Mesendoderm (in vitro differentiated cells): ENCODE data around the gene TYW1B.
"Not testable (repeated sequence)": the region's sequence is repeated elsewhere in the genome, so short reads cannot be mapped to it uniquely, and the experiment has no call there.

ENCODE experiments used
- DNase-seq: peaks from one replicate; pipeline ENCODE4 v3.0.0; 2013
- H2AK5ac ChIP-seq: 2 replicates; pipeline ENCODE4 v1.6.1; 2013; ENCODE audit warnings: low read length, inconsistent platforms
- H2BK120ac ChIP-seq: 2 replicates; pipeline ENCODE4 v1.6.1; 2013; ENCODE audit warnings: low read depth, mild to moderate bottlenecking, low read length, moderate library complexity, mixed read lengths
- H2BK15ac ChIP-seq: replicated peaks from 2 replicates; pipeline ENCODE4 v1.6.1; 2013; ENCODE audit warnings: low read depth, mild to moderate bottlenecking, moderate library complexity
- H2BK5ac ChIP-seq: 2 replicates; pipeline ENCODE4 v1.6.1; 2013; ENCODE audit warnings: low read length, inconsistent platforms
- H3K18ac ChIP-seq: 2 replicates; pipeline ENCODE4 v1.6.1; 2013; ENCODE audit warnings: mild to moderate bottlenecking, low read length, mixed read lengths
- H3K23ac ChIP-seq: one replicate; pipeline ENCODE4 v1.6.1; 2013; ENCODE audit warnings: low read length
- H3K27ac ChIP-seq: 2 replicates; pipeline ENCODE4 v1.5.1; 2013; ENCODE audit warnings: low read depth, mild to moderate bottlenecking, inconsistent platforms, low read length, moderate library complexity
- H3K27me3 ChIP-seq: 2 replicates; pipeline ENCODE4 v1.6.1; 2013; ENCODE audit warnings: low read length, control low read depth, mild to moderate bottlenecking, inconsistent platforms; ENCODE audit not compliant: insufficient read depth, poor library complexity
- H3K36me3 ChIP-seq: 2 replicates; pipeline ENCODE4 v1.6.1; 2013; ENCODE audit warnings: low read length, inconsistent platforms; ENCODE audit not compliant: control insufficient read depth, insufficient read depth
- H3K4ac ChIP-seq: one replicate; pipeline ENCODE4 v1.6.1; 2013; ENCODE audit warnings: low read depth, mild to moderate bottlenecking, low read length, moderate library complexity
- H3K4me1 ChIP-seq: 2 replicates; pipeline ENCODE4 v1.6.1; 2013; ENCODE audit warnings: low read depth, low read length, inconsistent platforms; ENCODE audit not compliant: control insufficient read depth
- H3K4me2 ChIP-seq: 2 replicates; pipeline ENCODE4 v1.6.1; 2013; ENCODE audit warnings: low read length
- H3K4me3 ChIP-seq: 2 replicates; pipeline ENCODE4 v1.5.1; 2013; ENCODE audit warnings: mild to moderate bottlenecking, low read length
- H3K56ac ChIP-seq: one replicate; pipeline ENCODE4 v1.6.1; 2013; ENCODE audit warnings: low read length
- H3K79me1 ChIP-seq: 2 replicates; pipeline ENCODE4 v1.6.1; 2013; ENCODE audit warnings: low read length, inconsistent platforms
- H3K79me2 ChIP-seq: 2 replicates; pipeline ENCODE4 v1.6.1; 2013; ENCODE audit warnings: mild to moderate bottlenecking, low read length; ENCODE audit not compliant: control insufficient read depth, insufficient read depth
- H3K9ac ChIP-seq: 2 replicates; pipeline ENCODE4 v1.6.1; 2013; ENCODE audit warnings: low read length, inconsistent platforms
- H4K5ac ChIP-seq: one replicate; pipeline ENCODE4 v1.6.1; 2013; ENCODE audit warnings: low read length
- H4K8ac ChIP-seq: one replicate; pipeline ENCODE4 v1.6.1; 2013; ENCODE audit warnings: low read depth, mild to moderate bottlenecking, control low read depth, low read length, moderate library complexity
- WGBS: extraction: QIAGEN DNeasy Blood & Tissue Kit; methylation state at CpG from one replicate; pipeline ENCODE4 v1.1.7; 2013; ENCODE audit warnings: low lambda C conversion rate, missing lambda C conversion rate; ENCODE audit not compliant: insufficient coverage; ENCODE audit errors: extremely low coverage; 5-methylcytosine and 5-hydroxymethylcytosine counted together

TYW1B gene

GRCh38 chr7:72554401-72554800, 273.6 kb downstream of the TYW1B start:
- H3K36me3 ChIP-seq, H2BK5ac ChIP-seq, H3K4me3 ChIP-seq, H3K79me2 ChIP-seq, H3K23ac ChIP-seq, H3K18ac ChIP-seq, H3K27ac ChIP-seq, H3K56ac ChIP-seq, H3K4ac ChIP-seq, H3K27me3 ChIP-seq, H4K8ac ChIP-seq, H3K4me2 ChIP-seq, DNase-seq, H2AK5ac ChIP-seq, H3K4me1 ChIP-seq, H3K79me1 ChIP-seq, H2BK120ac ChIP-seq, H3K9ac ChIP-seq, H2BK15ac ChIP-seq, H4K5ac ChIP-seq: not testable (repeated sequence)
- WGBS, result no CpG with 5 or more reads among the region's 5 CpGs

- peak; percentile 42 for DNase-seq
- H3K56ac ChIP-seq, H2BK120ac ChIP-seq, H3K9ac ChIP-seq, H3K4me3 ChIP-seq, H3K27ac ChIP-seq, H3K18ac ChIP-seq, H2AK5ac ChIP-seq, H3K4me2 ChIP-seq, H3K4me1 ChIP-seq, H2BK15ac ChIP-seq, H3K23ac ChIP-seq, H3K27me3 ChIP-seq, H3K36me3 ChIP-seq, H4K8ac ChIP-seq, H3K79me1 ChIP-seq, H2BK5ac ChIP-seq, H3K4ac ChIP-seq, H3K79me2 ChIP-seq, H4K5ac ChIP-seq: not testable (repeated sequence)
These were observed 277.5 kb downstream of the TYW1B start for GRCh38 chr7:72550454-72550853.

- H3K79me1 ChIP-seq, H3K27ac ChIP-seq, H4K5ac ChIP-seq, H3K79me2 ChIP-seq, H2BK120ac ChIP-seq, H3K4me3 ChIP-seq, H2BK5ac ChIP-seq, H3K4me1 ChIP-seq, H2AK5ac ChIP-seq, H3K27me3 ChIP-seq, H3K56ac ChIP-seq, H3K4ac ChIP-seq, H3K23ac ChIP-seq, H4K8ac ChIP-seq, H3K4me2 ChIP-seq, H2BK15ac ChIP-seq, H3K9ac ChIP-seq, H3K36me3 ChIP-seq, H3K18ac ChIP-seq: not testable (repeated sequence)
- DNase-seq, result peak; percentile 69
- no CpG with 5 or more reads among the region's 9 CpGs for WGBS
These were observed 281.3 kb downstream of the TYW1B start for GRCh38 chr7:72546586-72547237.

GRCh38 chr7:72544531-72544930, 283.5 kb downstream of the TYW1B start:
- not testable (repeated sequence) for H3K4me2 ChIP-seq, H3K23ac ChIP-seq, H4K8ac ChIP-seq, H3K79me2 ChIP-seq, H3K27me3 ChIP-seq, DNase-seq, H4K5ac ChIP-seq, H3K56ac ChIP-seq, H2BK15ac ChIP-seq, H3K4me1 ChIP-seq, H3K18ac ChIP-seq, H3K4me3 ChIP-seq, H2BK120ac ChIP-seq, H3K27ac ChIP-seq, H3K36me3 ChIP-seq, H2AK5ac ChIP-seq, H3K79me1 ChIP-seq, H3K9ac ChIP-seq, H2BK5ac ChIP-seq, H3K4ac ChIP-seq
- no CpG with 5 or more reads among the region's 2 CpGs for WGBS

- Histone ChIP-seq H3K9ac (no peak overlapping the region), H4K8ac (no peak overlapping the region), H3K18ac (no peak overlapping the region), H2AK5ac (no peak overlapping the region), H3K27ac (no peak overlapping the region), H3K23ac (no peak overlapping the region), H3K4me1 (no peaks in the 10 kb centered on the region), H4K5ac (no peak overlapping the region), H2BK15ac (no peak overlapping the region), H3K4me2 (no peak overlapping the region), H3K4me3 (no peak overlapping the region), H3K27me3 (no peaks in the 10 kb centered on the region), H3K56ac (no peak overlapping the region), H2BK5ac (no peak overlapping the region), H3K79me1 (no peaks in the 10 kb centered on the region), H3K79me2 (no peaks in the 10 kb centered on the region), H2BK120ac (no peak overlapping the region), H3K36me3 (no peaks in the 10 kb centered on the region), H3K4ac (no peak overlapping the region)
- WGBS, result no CpG with 5 or more reads among the region's 2 CpGs
- DNase-seq, result no peak
These were observed 287.1 kb downstream of the TYW1B start for GRCh38 chr7:72540923-72541322.

- Histone ChIP-seq H3K9ac (no peak overlapping the region), H3K4me3 (no peak overlapping the region), H3K4ac (no peak overlapping the region), H4K5ac (no peak overlapping the region), H2BK120ac (no peak overlapping the region), H3K79me2 (no peaks in the 10 kb centered on the region), H2BK15ac (no peak overlapping the region), H3K36me3 (no peaks in the 10 kb centered on the region), H3K4me1 (no peaks in the 10 kb centered on the region), H3K27me3 (no peaks in the 10 kb centered on the region), H3K4me2 (no peak overlapping the region), H2BK5ac (no peak overlapping the region), H3K56ac (no peak overlapping the region), H3K23ac (no peak overlapping the region), H3K27ac (no peak overlapping the region), H2AK5ac (no peak overlapping the region), H4K8ac (no peak overlapping the region), H3K79me1 (no peaks in the 10 kb centered on the region), H3K18ac (no peak overlapping the region)
- DNase-seq, result no peak
- no CpG with 5 or more reads among the region's 8 CpGs for WGBS
These were observed 287.8 kb downstream of the TYW1B start for GRCh38 chr7:72540106-72540611.
